ENCODE results near the gene RUNDC1.

RUNDC1 gene

GRCh38 chr17:42980274-42980765 is at the start of gene RUNDC1:
Gene RUNDC1 (plus strand): TSS chr17:42980565. CDS start chr17:42980577, 12 bp downstream.
- in situ Hi-C loops (cut with MboI; ENCODE audit: low pct_unique_long_range_greater_than_20kb, low sequenced_read_pairs, unreplicated experiment), result no loop called here
- no peak for TF ChIP-seq CTCF (IDR thresholded peaks at IDR 0.05; ENCODE audit: extremely low read depth, insufficient read depth, missing control alignments)
- DNase-seq (ENCODE audit: low spot score), result peak; percentile 97

DNA sequence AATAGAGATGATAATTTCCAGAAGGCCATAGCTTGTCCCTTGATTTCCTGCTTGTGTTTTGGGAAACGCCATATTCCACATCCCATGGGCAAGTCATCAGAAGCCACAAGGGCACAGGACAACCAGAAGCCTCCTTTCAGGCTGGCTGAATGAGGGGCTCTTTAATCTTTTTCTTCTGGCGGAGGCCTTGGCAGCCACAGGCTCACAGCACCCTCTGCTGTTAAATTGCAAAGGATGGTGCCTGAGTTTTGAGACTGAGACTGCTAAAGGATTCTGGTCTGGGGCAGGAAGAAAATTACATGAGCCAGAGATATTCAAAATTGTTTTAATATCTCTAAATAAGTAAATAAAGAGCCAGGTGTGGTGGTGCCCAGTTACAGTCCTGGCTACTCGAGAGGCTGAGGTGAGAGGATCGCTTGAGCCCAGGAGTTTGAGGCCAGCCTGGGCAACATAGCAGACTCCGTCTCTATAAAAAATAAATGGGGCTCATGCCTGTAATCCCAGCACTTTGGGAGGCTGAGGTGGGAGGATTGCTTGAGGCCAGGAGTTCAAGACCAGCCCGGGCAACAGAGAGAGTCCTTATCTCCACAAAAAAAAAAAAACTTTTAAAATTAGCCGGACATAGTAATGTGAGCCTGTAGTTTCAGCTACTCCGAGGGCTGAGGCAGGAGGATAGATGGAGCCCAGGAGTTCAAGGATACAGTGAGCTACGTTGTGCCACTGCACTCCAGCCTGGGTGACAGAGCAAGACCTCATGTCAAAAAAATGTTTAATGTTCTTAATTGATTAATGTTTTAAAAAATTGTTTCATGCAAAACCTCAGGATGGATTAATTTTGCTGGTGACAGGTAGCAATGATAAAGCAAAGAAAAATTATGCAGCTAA is 42.4 kb upstream of the RUNDC1 start:
- peak; percentile 66 for TF ChIP-seq CTCF (IDR thresholded peaks at IDR 0.05; ENCODE audit: extremely low read depth, insufficient read depth, missing control alignments)
- DNase-seq (ENCODE audit: low spot score), result peak; percentile 52
- in situ Hi-C loops (cut with MboI; ENCODE audit: low pct_unique_long_range_greater_than_20kb, low sequenced_read_pairs, unreplicated experiment), result loop anchor here (25.0 kb wide), 1 partner anchor 376 kb away; the partner anchor contains the start of genes COASY, HSD17B1 and MLX

GRCh38 chr17:42944211-42944610 is 36.2 kb upstream of the RUNDC1 start:
- no peak for TF ChIP-seq CTCF (IDR thresholded peaks at IDR 0.05; ENCODE audit: extremely low read depth, insufficient read depth, missing control alignments)

DNA sequence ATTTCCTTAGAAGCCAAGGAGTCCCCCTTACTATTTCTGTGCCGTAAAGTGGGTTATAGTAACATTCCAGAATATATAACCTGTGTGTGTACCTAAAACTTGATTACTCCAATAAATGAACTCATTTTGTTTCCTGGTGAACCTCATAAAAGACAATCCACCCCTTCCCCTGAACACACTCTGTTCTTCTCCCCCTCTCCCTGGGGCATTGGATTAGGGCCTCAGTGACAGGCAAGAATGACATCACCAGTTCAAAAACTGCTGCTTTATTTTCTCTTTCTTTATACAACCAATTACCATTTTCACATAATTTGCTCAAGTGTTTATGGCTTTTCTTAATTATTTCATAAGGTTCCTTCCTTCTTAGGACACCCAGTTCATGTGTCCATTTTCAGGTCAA is 33.6 kb upstream of the RUNDC1 start:
- TF ChIP-seq CTCF (IDR thresholded peaks at IDR 0.05; ENCODE audit: extremely low read depth, insufficient read depth, missing control alignments), result no peak
- in situ Hi-C loops (cut with MboI; ENCODE audit: low pct_unique_long_range_greater_than_20kb, low sequenced_read_pairs, unreplicated experiment), result loop anchor here (25.0 kb wide), 1 partner anchor 385 kb away; the partner anchor contains the start of genes COASY, HSD17B1 and MLX
- DNase-seq (ENCODE audit: low spot score), result no peak

More at GRCh38 chr17:42944211-42944610, 36.2 kb upstream of the RUNDC1 start:
- in situ Hi-C loops (cut with MboI; ENCODE audit: low pct_unique_long_range_greater_than_20kb, low sequenced_read_pairs, unreplicated experiment), result loop anchor here (25.0 kb wide), 1 partner anchor 382 kb away; the partner anchor contains the start of genes COASY, HSD17B1 and MLX
- DNase-seq (ENCODE audit: low spot score), result no peak

DNA sequence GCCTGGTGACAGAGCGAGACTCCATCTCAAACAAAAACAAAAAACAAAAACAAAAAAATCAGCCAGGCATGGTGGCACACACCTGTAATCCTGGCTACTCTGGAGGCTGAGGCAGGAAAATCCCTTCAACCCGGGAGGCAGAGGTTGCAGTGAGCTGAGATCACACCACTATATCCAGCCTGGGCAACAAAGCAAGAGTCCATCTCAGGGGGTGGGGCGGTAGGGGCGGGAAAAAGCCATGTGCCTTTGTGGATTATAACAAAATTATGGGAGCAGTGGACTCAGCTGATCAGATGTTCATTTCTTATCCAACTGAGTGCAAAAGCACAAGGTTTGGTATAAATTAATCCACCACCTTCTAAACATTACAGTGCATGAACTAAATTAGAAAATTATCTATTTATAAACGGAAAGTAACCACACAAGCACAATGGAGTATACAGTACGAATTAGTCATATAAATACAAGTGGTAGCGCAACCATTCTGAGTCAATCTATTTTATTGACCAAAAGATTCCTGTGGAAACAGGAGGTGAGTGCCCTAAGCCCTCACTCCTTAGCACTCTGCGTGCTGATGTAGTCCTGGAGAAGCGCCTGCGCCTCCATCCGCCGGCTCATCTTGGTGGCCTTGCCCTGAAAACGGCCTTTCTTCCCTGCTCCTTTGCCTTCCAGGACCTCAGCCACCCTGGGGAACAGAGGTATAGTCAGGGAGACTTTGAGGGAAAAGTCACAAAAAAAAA is 30.2 kb upstream of the RUNDC1 start:
- in situ Hi-C loops (cut with MboI; ENCODE audit: low pct_unique_long_range_greater_than_20kb, low sequenced_read_pairs, unreplicated experiment), result no loop called here
- TF ChIP-seq CTCF (IDR thresholded peaks at IDR 0.05; ENCODE audit: extremely low read depth, insufficient read depth, missing control alignments), result no peak
- no peak for DNase-seq (ENCODE audit: low spot score)

DNA sequence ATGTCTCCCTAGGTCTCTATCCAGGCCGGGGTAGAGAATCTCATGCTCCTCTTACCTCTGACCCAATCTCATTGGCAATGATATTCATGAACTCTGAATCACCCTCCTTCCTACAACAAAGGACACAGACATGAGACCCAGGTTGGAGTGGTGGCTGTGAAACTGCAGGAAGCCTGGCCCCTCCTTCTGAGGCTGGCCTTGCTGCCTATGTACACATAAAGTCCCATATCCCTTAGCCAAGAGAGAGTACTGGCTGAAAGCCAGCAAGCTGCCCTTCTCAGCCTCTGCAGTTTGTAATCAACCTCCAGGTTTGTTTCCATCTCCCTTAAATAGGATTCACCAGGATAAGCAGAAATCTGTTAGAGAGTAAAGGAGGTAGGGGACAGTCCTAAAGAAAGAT is 26.7 kb upstream of the RUNDC1 start:
- no peak for DNase-seq (ENCODE audit: low spot score)

More for the DNA sequence above, 26.7 kb upstream of the RUNDC1 start:
- in situ Hi-C loops (cut with MboI; ENCODE audit: low pct_unique_long_range_greater_than_20kb, low sequenced_read_pairs, unreplicated experiment), result no loop called here
- TF ChIP-seq CTCF (IDR thresholded peaks at IDR 0.05; ENCODE audit: extremely low read depth, insufficient read depth, missing control alignments), result no peak

All from GM13977 (cell line).